GM19035 (cell line): ENCODE data around the gene ALDH1A3.
A peak's percentile ranks its signal among the peaks of the same experiment; 100 is the strongest.

Source experiments
- ATAC-seq: cut with Tn5 transposase; IDR thresholded peaks from one replicate; pipeline ENCODE4 v1.9.1; 2021; ENCODE audit not compliant: unreplicated experiment

Gene ALDH1A3

GRCh38 chr15:100858294-100858693, 21.3 kb upstream of the ALDH1A3 start:
- ATAC-seq: no peak

- ATAC-seq: no peak
These were observed 19.4 kb upstream of the ALDH1A3 start for GRCh38 chr15:100859970-100860828.

GRCh38 chr15:100860829-100861510, 18.7 kb upstream of the ALDH1A3 start:
- no peak for ATAC-seq

GRCh38 chr15:100861511-100861991, 18.1 kb upstream of the ALDH1A3 start:
- ATAC-seq: no peak

- ATAC-seq: no peak
These were observed 17.5 kb upstream of the ALDH1A3 start for GRCh38 chr15:100862162-100862561.

GRCh38 chr15:100863075-100863795, 16.4 kb upstream of the ALDH1A3 start:
- ATAC-seq: no peak

GRCh38 chr15:100863796-100864267, 15.8 kb upstream of the ALDH1A3 start:
- no peak for ATAC-seq

- no peak for ATAC-seq
These were observed 13.0 kb upstream of the ALDH1A3 start for GRCh38 chr15:100866386-100867330.

GRCh38 chr15:100867433-100867832, 12.2 kb upstream of the ALDH1A3 start:
- no peak for ATAC-seq

- ATAC-seq: no peak
These were observed 10.3 kb upstream of the ALDH1A3 start for GRCh38 chr15:100869151-100869999.

- peak; percentile 78 for ATAC-seq
These were observed 6.5 kb upstream of the ALDH1A3 start for GRCh38 chr15:100873029-100873677.

- ATAC-seq: no peak
These were observed 4.1 kb upstream of the ALDH1A3 start for GRCh38 chr15:100875495-100875894.

- ATAC-seq: no peak
These were observed 3.7 kb upstream of the ALDH1A3 start for GRCh38 chr15:100875976-100876375.

- no peak for ATAC-seq
These were observed 2.1 kb upstream of the ALDH1A3 start for GRCh38 chr15:100877551-100877950.

- no peak for ATAC-seq
These were observed 1.5 kb upstream of the ALDH1A3 start for GRCh38 chr15:100878130-100878529.

- no peak for ATAC-seq
These were observed 983 bp upstream of the ALDH1A3 start for GRCh38 chr15:100878648-100879047.

- ATAC-seq: peak; percentile 34
These were observed 569 bp upstream of the ALDH1A3 start for GRCh38 chr15:100879061-100879463.

- ATAC-seq: no peak
These were observed 687 bp downstream of the ALDH1A3 start for GRCh38 chr15:100880139-100880896.
